Ascending aorta (tissue), 2 donors: ENCODE data around the gene WDR54. TPM values are rescaled to one million over a fixed set of nuclear protein-coding genes. Genes with fewer than 3 reads are reported as not detected.

Experiments used
- DNase-seq, 2 donors: peaks; one replicate each; pipeline ENCODE4 v3.0.0-alpha.2; 2019; ENCODE audit warnings: low spot score in 2 of 2
- H3K27ac ChIP-seq, 2 donors: fragments of 200-600 bp; sonication (generic); one replicate each; pipeline ENCODE4 v1.5.1; 2016 to 2017; ENCODE audit warnings: mild to moderate bottlenecking in 1 of 2
- H3K27me3 ChIP-seq: fragments of 200-600 bp; sonication (generic); one replicate; pipeline ENCODE4 v1.5.1; 2017
- H3K36me3 ChIP-seq, 2 donors: fragments of 200-600 bp; sonication (generic); one replicate each; pipeline ENCODE4 v1.5.1; 2016
- H3K4me1 ChIP-seq, 2 donors: fragments of 200-600 bp; sonication (generic); one replicate each; pipeline ENCODE4 v1.5.1; 2016 to 2017; ENCODE audit warnings: mild to moderate bottlenecking in 1 of 2
- H3K4me3 ChIP-seq, 2 donors: fragments of 200-600 bp; sonication (generic); one replicate each; pipeline ENCODE4 v1.5.1; 2016 to 2017; ENCODE audit warnings: mild to moderate bottlenecking in 1 of 2
- H3K9me3 ChIP-seq, 2 donors: fragments of 200-600 bp; sonication (generic); one replicate each; pipeline ENCODE4 v1.5.1; 2016
- intact Hi-C: fragments of 100-400 bp; cut with DNase I; formaldehyde crosslinking; loops from one replicate; pipeline ENCODE4 v1.15.1; 2023
- total RNA-seq: library from RNA; depleted of rRNA; stranded (reverse); fragments of >200 nt; gene quantifications from one replicate; pipeline ENCODE4 v1.1.0, GENCODE V29; 2016
- TF ChIP-seq, protein P1 (sequence below), 3 experiments: fragments of 200-600 bp in 2 of 3; fragments of 450-650 bp in 1 of 3; sonication (generic) in 2 of 3; IDR thresholded peaks; one replicate each; pipeline ENCODE4 v1.5.1; 2016 to 2019; ENCODE audit warnings: antibody characterized with exemption in 3 of 3, mild to moderate bottlenecking in 1 of 3, moderate library complexity in 1 of 3

The WDR54 gene
- total RNA-seq, 1 donor from 2014 or later: 5.5 TPM

DNA sequence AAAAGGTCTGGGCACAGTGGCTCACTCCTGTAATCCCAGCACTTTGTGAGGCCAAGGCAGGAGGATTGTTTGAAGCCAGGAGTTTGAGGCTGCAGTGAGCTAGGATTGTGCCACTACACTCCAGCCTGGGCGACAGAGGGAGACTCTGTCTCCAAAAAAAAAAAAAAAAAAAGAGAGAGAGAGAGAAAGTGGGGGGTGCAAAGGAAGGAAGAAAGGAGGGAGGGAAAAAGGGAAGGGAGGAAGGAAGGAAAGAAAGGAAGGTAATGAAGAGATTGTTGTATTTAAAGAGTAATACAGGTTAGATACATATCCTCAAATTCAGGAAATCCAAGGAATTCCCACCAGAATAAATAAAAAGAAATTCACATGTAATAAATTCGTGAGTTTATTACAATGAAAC, 19.6 kb upstream of the WDR54 start:
- intact Hi-C loops: no loop called here
- TF ChIP-seq, protein P1, sequence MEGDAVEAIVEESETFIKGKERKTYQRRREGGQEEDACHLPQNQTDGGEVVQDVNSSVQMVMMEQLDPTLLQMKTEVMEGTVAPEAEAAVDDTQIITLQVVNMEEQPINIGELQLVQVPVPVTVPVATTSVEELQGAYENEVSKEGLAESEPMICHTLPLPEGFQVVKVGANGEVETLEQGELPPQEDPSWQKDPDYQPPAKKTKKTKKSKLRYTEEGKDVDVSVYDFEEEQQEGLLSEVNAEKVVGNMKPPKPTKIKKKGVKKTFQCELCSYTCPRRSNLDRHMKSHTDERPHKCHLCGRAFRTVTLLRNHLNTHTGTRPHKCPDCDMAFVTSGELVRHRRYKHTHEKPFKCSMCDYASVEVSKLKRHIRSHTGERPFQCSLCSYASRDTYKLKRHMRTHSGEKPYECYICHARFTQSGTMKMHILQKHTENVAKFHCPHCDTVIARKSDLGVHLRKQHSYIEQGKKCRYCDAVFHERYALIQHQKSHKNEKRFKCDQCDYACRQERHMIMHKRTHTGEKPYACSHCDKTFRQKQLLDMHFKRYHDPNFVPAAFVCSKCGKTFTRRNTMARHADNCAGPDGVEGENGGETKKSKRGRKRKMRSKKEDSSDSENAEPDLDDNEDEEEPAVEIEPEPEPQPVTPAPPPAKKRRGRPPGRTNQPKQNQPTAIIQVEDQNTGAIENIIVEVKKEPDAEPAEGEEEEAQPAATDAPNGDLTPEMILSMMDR (IDR thresholded peaks at IDR 0.05): no peak

DNA sequence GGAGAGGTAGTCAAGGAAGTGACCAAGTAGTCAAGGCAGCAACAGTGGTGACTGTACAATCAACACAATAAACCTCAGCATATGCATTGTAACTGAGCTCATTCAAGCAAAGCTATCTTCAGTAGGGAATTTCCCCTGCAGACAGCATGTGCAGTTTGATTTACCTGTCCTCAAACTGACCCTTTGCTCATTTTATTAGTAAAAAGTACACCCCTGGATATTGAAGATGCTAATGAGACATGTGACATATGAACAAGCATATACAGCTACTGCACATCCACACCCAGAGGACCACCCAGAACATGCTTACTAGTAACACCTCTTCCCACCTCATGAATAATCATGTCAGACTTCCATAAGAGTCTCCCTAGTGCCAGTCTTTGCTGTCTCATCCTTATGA, 15.5 kb upstream of the WDR54 start:
- Histone ChIP-seq H3K36me3 (no peaks in the 10 kb centered on the region), H3K4me3 (no peak overlapping the region), H3K9me3 (no peaks in the 10 kb centered on the region), H3K27me3 (no peaks in the 10 kb centered on the region), H3K4me1 (no peaks in the 10 kb centered on the region), H3K27ac (no peak overlapping the region)
- intact Hi-C loops: no loop called here
- TF ChIP-seq, protein P1 (IDR thresholded peaks at IDR 0.05): no peak
- DNase-seq: no peak

More for the DNA sequence above, 19.6 kb upstream of the WDR54 start:
- Histone ChIP-seq H3K27me3 (no peaks in the 10 kb centered on the region), H3K4me1 (no peaks in the 10 kb centered on the region), H3K9me3 (no peaks in the 10 kb centered on the region), H3K27ac (no peak overlapping the region), H3K4me3 (no peak overlapping the region), H3K36me3 (no peaks in the 10 kb centered on the region)
- DNase-seq: no peak

DNA sequence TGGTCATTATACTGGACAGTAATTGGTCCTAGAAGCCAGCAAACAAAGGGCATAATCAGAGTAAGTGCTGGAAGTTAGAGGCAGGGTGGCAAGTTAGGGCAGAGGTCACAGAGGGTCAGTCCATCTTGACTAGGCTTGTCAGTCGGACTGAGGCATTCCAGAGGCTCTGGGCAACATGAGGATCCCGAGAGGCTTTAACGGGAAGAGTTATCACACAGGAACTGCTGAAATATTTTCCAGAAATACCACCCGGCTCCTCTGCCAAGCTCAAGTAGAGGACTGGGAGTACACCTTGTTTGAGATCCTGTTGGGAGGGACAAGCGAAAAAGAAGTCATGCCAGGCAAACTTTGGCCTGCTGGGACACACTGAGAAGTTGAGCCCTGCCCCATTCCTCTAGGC, 13.8 kb upstream of the WDR54 start:
- Histone ChIP-seq H3K9me3 (no peaks in the 10 kb centered on the region), H3K4me1 (no peaks in the 10 kb centered on the region), H3K27me3 (no peaks in the 10 kb centered on the region), H3K27ac (no peak overlapping the region), H3K36me3 (no peaks in the 10 kb centered on the region), H3K4me3 (no peak overlapping the region)
- TF ChIP-seq, protein P1 (IDR thresholded peaks at IDR 0.05): no peak
- intact Hi-C loops: no loop called here
- no peak for DNase-seq

DNA sequence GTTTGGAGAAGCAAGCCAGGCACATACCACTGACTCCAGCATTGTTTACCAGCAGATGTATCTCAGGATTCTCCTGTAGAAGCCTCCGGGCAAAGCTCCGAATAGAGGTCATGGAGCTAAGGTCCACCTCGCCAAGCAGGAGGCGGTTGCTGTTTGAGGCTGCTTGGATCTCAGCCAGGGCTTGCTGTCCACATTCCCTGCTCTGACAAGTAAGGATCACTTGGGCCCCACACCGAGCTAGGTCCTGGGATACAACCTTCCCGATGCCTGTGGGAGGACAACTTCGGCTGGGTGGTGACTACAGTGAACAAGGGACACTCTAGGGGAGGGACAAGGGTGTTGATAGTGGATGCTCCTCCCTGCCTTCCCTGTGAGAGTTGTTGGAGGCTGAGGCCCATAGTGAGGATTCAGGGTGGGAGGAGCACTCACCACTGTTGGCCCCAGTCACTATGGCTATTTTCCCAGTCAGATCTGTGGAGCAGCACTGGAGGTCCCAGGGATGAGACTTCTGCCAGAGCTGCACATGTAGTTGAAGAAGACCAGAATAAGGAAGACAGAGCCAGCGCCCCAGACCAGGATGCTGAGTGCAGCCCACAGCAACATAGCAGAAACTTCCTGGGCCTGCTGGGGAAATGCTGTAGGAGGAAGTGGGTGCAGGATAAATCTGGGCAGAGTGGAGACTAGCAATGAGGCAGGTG, 8.4 kb upstream of the WDR54 start:
- peak in 1 of 2 donors; percentile 56 for DNase-seq
- Histone ChIP-seq H3K27me3 (no peaks in the 10 kb centered on the region), H3K36me3 (no peaks in the 10 kb centered on the region), H3K9me3 (no peaks in the 10 kb centered on the region), H3K4me1 (peaks cover under 1 to 9% of the 10 kb centered on the region in 2 donors), H3K4me3 (no peak overlapping the region), H3K27ac (no peak overlapping the region)
- TF ChIP-seq, protein P1 (IDR thresholded peaks at IDR 0.05): no peak
- intact Hi-C loops: no loop called here

DNA sequence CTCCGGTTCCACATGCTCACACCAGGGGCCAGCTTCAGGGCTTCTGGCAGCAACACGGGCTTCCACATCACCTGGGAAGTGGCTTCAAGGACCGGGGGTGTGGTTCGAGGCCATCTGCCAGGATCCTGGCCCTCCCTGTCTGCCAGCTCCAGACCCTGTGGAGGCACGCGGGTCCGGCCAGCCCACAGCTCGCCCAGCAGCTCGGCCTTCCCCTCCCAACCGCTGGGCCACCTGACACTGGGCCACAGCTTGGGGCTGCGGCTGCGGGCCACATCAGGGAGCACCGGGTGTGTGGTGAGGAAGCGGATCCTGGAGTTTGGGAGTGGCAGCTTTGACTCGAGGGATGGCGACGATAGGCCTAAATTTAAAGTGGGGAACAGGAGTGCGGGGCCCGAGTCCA, 7.1 kb upstream of the WDR54 start:
- peak overlapping the region; percentile 49 to 84 for H3K4me3 ChIP-seq
- intact Hi-C loops: no loop called here
- DNase-seq: peak in 1 of 2 donors; percentile 62

More for the DNA sequence above, 7.1 kb upstream of the WDR54 start:
- Histone ChIP-seq H3K27ac (peak overlapping the region; percentile 1 to 41), H3K36me3 (no peaks in the 10 kb centered on the region), H3K9me3 (no peaks in the 10 kb centered on the region), H3K4me1 (peaks cover 5 to 9% of the 10 kb centered on the region in 2 donors), H3K27me3 (no peaks in the 10 kb centered on the region)
- TF ChIP-seq, protein P1 (IDR thresholded peaks at IDR 0.05): no peak
